Upper lobe of right lung (tissue), 1 donor: ENCODE data around the gene SMARCD3. TPM values are rescaled to one million over a fixed set of nuclear protein-coding genes. Genes with fewer than 3 reads are reported as not detected.

Source experiments
- ATAC-seq: fragments of 200-7000 bp; cut with Tn5 transposase; one replicate; pipeline ENCODE4 v1.9.1; 2020; ENCODE audit warnings: mild to moderate bottlenecking, moderate library complexity
- DNase-seq: peaks from one replicate; pipeline ENCODE4 v3.0.0-alpha.2; 2020
- H3K27ac ChIP-seq: fragments of 200-600 bp; one replicate; pipeline ENCODE4 v1.8.0; 2022
- H3K27me3 ChIP-seq: fragments of 200-600 bp; one replicate; pipeline ENCODE4 v1.8.0; 2022; ENCODE audit warnings: mild to moderate bottlenecking
- H3K36me3 ChIP-seq: fragments of 200-600 bp; one replicate; pipeline ENCODE4 v1.8.0; 2022
- H3K4me1 ChIP-seq: fragments of 200-600 bp; one replicate; pipeline ENCODE4 v1.8.0; 2022
- H3K4me3 ChIP-seq: fragments of 200-600 bp; one replicate; pipeline ENCODE4 v1.8.0; 2022; ENCODE audit warnings: mild to moderate bottlenecking
- H3K9me3 ChIP-seq: fragments of 200-600 bp; one replicate; pipeline ENCODE4 v1.8.0; 2022
- intact Hi-C: fragments of 100-400 bp; cut with DNase I; formaldehyde crosslinking; loops from one replicate; pipeline ENCODE4 v1.11.0; 2022
- total RNA-seq: library from RNA; stranded (reverse); fragmentation: NEBNext Ultra II Directional; extraction: Animal tissue kit (Norgen Biotek cat#: 25700); gene quantifications from one replicate; pipeline ENCODE4 v1.2.1, GENCODE V29; 2021
- TF ChIP-seq, protein P1 (sequence below): fragments of 200-600 bp; IDR thresholded peaks from one replicate; pipeline ENCODE4 v1.8.0; 2022; ENCODE audit warnings: antibody characterized with exemption
- donor health status: DM: no; HTN: yes; CAD: no; lungs with severe emphysema.

Gene SMARCD3
- total RNA-seq, 1 donor from 2014 or later = 61.5 TPM

DNA sequence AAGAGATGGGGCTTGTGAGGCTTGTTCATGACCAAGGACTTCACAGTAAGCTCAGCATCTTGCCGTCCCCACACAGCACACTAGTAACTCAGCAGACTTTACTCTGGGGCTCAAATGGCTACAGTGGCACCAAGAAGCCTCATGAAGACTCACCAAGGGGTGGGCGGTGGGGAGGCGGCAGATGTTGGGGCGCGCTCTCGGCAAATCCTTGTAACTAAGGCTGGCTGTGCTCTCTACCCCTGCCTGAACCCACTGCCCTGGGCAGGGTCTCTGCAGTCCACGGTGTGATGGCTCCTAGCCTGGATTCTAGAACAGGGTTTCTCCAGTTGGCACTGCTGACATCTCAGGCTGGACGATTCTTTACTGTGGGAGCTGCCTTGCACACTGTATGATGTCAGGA, 12.4 kb upstream of the SMARCD3 start:
- Histone ChIP-seq H3K4me3 (no peak overlapping the region), H3K9me3 (no peaks in the 10 kb centered on the region), H3K27ac (no peak overlapping the region), H3K36me3 (no peaks in the 10 kb centered on the region), H3K27me3 (no peaks in the 10 kb centered on the region), H3K4me1 (no peaks in the 10 kb centered on the region)
- DNase-seq (peak; percentile 54), ATAC-seq (no peak)
- TF ChIP-seq, protein P1, sequence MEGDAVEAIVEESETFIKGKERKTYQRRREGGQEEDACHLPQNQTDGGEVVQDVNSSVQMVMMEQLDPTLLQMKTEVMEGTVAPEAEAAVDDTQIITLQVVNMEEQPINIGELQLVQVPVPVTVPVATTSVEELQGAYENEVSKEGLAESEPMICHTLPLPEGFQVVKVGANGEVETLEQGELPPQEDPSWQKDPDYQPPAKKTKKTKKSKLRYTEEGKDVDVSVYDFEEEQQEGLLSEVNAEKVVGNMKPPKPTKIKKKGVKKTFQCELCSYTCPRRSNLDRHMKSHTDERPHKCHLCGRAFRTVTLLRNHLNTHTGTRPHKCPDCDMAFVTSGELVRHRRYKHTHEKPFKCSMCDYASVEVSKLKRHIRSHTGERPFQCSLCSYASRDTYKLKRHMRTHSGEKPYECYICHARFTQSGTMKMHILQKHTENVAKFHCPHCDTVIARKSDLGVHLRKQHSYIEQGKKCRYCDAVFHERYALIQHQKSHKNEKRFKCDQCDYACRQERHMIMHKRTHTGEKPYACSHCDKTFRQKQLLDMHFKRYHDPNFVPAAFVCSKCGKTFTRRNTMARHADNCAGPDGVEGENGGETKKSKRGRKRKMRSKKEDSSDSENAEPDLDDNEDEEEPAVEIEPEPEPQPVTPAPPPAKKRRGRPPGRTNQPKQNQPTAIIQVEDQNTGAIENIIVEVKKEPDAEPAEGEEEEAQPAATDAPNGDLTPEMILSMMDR = no peak
- intact Hi-C loops = no loop called here

GRCh38 chr7:151260471-151260870, 12.0 kb upstream of the SMARCD3 start:
- ATAC-seq (no peak), DNase-seq (no peak)
- Histone ChIP-seq H3K4me3 (no peak overlapping the region), H3K27ac (no peak overlapping the region), H3K4me1 (no peaks in the 10 kb centered on the region), H3K9me3 (no peaks in the 10 kb centered on the region), H3K36me3 (no peaks in the 10 kb centered on the region), H3K27me3 (no peaks in the 10 kb centered on the region)
- TF ChIP-seq, protein P1 = no peak
- intact Hi-C loops = no loop called here

DNA sequence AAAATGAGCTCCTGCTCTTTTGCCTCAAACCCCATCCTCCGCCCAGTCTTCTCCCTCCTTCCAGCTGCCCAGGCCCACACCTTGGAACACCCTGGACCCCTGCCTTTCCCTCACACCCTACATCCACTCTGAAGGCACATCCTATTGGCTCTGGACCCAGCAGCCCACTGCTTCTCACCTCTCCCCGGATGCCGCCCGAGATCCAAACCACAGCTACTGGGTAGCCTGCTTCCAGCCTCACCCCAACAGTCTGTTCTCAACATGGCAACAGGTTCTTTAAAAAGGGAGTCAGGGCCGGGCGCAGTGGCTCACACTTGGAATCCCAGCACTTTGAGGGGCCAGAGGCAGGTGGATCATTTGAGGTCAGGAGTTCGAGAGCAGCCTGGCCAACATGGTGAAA, 9.5 kb upstream of the SMARCD3 start:
- DNase-seq (no peak), ATAC-seq (no peak)
- Histone ChIP-seq H3K9me3 (no peaks in the 10 kb centered on the region), H3K27me3 (no peaks in the 10 kb centered on the region), H3K36me3 (no peaks in the 10 kb centered on the region), H3K4me3 (no peak overlapping the region), H3K4me1 (no peaks in the 10 kb centered on the region), H3K27ac (no peak overlapping the region)
- TF ChIP-seq, protein P1 = no peak
- intact Hi-C loops = no loop called here

GRCh38 chr7:151256410-151257045, 8.0 kb upstream of the SMARCD3 start:
- intact Hi-C loops = no loop called here
- Histone ChIP-seq H3K36me3 (no peaks in the 10 kb centered on the region), H3K27ac (no peak overlapping the region), H3K4me1 (no peaks in the 10 kb centered on the region), H3K9me3 (no peaks in the 10 kb centered on the region), H3K4me3 (no peak overlapping the region), H3K27me3 (no peaks in the 10 kb centered on the region)
- TF ChIP-seq, protein P1 = no peak
- ATAC-seq (no peak), DNase-seq (no peak)

DNA sequence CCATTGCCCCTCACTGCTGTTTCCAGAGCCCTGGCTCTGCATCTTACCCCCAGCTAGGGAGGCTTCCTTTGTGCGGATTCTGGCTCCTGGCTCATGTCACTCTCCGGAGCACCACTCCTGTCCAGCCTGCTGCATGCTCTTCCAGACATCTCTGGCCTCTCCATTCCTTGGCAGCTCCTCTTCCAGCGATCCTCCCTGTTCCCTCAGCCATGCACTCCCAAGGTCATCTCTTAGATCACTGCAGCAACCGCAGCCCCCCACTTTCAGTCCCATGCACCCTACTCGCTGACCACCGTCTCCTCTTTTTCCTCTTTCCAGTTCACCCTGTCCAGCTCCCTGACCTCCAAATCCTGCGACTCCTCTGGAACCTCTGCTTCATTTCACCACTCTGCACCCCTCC, 6.9 kb upstream of the SMARCD3 start:
- Histone ChIP-seq H3K36me3 (no peaks in the 10 kb centered on the region), H3K27me3 (no peaks in the 10 kb centered on the region), H3K4me1 (peaks cover 9% of the 10 kb centered on the region), H3K9me3 (no peaks in the 10 kb centered on the region), H3K4me3 (no peak overlapping the region), H3K27ac (no peak overlapping the region)
- no peak for ATAC-seq
- DNase-seq = no peak
- intact Hi-C loops = no loop called here
- TF ChIP-seq, protein P1 = no peak

- no peaks in the 10 kb centered on the region for H3K27me3 ChIP-seq
- no peak overlapping the region for H3K27ac ChIP-seq
- H3K36me3 ChIP-seq = no peaks in the 10 kb centered on the region
- H3K4me3 ChIP-seq = no peak overlapping the region
- H3K9me3 ChIP-seq = no peaks in the 10 kb centered on the region
- H3K4me1 ChIP-seq = peaks cover 15% of the 10 kb centered on the region
- DNase-seq (no peak), ATAC-seq (no peak)
- TF ChIP-seq, protein P1 = no peak
- intact Hi-C loops = no loop called here
These were observed 6.4 kb upstream of the SMARCD3 start for GRCh38 chr7:151254851-151255250.
